ENCODE measurements around the gene CLCN4.

GRCh38 chrX:10217198-10217597, 60.4 kb downstream of the CLCN4 start:
- no peak for TF ChIP-seq POLR2A (IDR thresholded peaks at IDR 0.05)
- TF ChIP-seq POLR2AphosphoS5 (IDR thresholded peaks at IDR 0.05) = no peak

All from upper lobe of left lung (tissue), 4 donors.